Measurements from ENCODE around the gene TTLL9. TPM values are rescaled to one million over a fixed set of nuclear protein-coding genes. Genes with fewer than 3 reads are reported as not detected.
A peak's percentile ranks its signal among the peaks of the same experiment; 100 is the strongest.

TTLL9 gene
- total RNA-seq, 2 donors from 2014 or later, result not detected

GRCh38 chr20:31858760-31859083 lies 11.7 kb upstream of the TTLL9 start:
- Mint-ChIP-seq H3K36me3 (no peaks in the 10 kb centered on the region), H3K9me3 (no peaks in the 10 kb centered on the region), H3K4me1 (ENCODE audit: low read depth in 2 of 2) (peaks cover 0 to 10% of the 10 kb centered on the region in 2 donors), H3K27ac (no peak overlapping the region), H3K27me3 (peaks cover 10 to 15% of the 10 kb centered on the region in 2 donors), H3K4me3 (no peak overlapping the region)
- ATAC-seq, result no peak
- DNase-seq (ENCODE audit: low spot score), result no peak

DNA sequence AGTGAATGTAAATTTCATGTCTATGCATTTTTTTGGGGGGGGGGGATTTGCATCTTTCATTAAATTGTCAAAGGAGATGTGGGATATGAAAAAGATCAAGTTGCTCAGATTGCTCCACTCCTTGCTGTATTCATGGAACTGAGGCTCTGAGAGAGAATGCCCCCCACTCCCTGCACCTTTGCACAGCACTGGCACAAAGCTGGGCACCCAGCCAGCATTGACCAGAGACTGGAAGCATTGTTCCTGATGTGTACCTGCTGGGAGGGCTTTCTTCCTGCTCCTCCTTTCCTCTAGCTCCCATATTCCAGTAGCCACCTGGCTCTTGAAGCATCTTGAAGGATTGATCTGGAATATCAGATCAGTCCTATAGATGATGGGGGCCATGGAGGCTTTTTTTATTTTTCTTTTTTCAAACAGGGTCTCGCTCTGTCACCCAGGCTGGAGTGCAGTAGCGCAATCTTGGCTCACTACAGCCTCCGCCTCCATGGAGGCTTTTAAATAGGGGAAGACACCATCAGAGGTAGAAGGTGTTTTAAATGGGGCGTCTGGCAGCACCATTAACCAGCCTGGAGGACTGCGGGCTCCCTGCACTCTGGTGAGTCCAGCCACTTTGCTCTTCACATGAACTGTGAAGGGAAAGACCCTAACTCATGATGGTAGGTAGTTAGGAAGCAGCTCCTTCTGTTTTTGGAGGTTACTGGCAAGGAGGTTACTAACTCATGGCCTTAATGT lies 11.0 kb upstream of the TTLL9 start:
- Mint-ChIP-seq H3K9me3 (no peaks in the 10 kb centered on the region), H3K27ac (no peak overlapping the region), H3K27me3 (peaks cover 8 to 15% of the 10 kb centered on the region in 2 donors), H3K4me1 (ENCODE audit: low read depth in 2 of 2) (peaks cover 0 to 10% of the 10 kb centered on the region in 2 donors), H3K36me3 (no peaks in the 10 kb centered on the region), H3K4me3 (peak overlapping the region; percentile 32)
- no peak for DNase-seq (ENCODE audit: low spot score)
- ATAC-seq, result no peak

DNA sequence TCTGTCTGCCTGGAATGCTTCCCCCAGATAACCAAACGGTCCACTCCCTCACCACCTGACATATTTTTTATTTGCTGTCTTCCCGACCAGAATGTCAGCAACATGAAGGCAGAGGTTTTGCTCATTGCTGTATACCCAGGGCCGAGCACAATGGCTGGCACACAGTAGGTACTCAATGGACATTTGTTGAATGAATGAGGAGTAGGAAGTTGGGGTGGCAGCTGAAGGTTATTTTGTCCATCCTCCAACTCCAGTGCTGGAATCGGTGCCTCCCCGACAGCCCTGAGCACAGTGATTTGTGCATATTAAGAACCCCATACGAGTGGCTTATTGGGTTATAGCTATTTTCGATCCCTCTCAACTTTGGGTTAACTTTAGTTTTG lies 10.4 kb upstream of the TTLL9 start:
- peaks cover 0 to 10% of the 10 kb centered on the region in 2 donors for H3K4me1 Mint-ChIP-seq (ENCODE audit: low read depth in 2 of 2)
- H3K27ac Mint-ChIP-seq, result no peak overlapping the region
- peaks cover 8 to 15% of the 10 kb centered on the region in 2 donors for H3K27me3 Mint-ChIP-seq
- H3K36me3 Mint-ChIP-seq, result no peaks in the 10 kb centered on the region
- no peaks in the 10 kb centered on the region for H3K9me3 Mint-ChIP-seq
- ATAC-seq (no peak), DNase-seq (ENCODE audit: low spot score) (no peak)
- peak overlapping the region; percentile 32 for H3K4me3 Mint-ChIP-seq

DNA sequence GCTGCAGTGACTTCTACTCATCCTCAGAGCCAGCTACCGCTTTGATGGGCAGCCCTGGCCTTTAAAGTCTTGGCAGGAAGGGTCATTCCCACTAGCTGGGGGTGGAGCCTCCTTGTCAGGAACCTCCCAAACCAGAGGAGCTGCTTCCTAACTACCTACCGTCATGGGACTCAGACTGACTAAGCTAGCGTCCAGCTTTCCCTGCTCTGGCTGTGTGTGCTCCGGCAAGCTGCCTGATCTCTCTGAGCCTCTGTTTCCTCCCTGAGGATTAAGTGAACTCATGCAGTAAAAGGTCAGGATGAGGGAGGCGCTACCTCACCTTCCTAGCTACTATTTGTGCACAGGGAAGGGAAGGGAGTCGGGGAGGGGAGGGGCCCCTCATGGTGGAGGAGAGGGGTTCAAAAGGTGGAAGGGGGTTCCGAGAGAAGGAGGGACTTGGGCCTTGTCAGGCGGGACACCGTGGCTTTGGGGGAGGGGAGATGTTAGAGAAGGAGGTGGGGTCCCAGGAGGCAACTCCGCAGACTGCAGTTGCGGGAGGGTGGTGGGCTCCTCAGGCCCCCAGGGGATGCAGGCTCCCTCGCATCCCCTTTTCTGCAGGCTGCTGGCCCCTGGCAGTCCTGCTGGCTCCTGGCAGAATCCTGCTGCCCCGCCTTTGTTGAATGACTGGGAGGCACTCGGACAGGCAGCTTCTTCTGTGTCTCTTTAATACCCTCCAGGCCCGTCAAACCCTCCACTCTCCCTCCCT lies 9.9 kb upstream of the TTLL9 start:
- H3K27ac Mint-ChIP-seq, result no peak overlapping the region
- no peak for ATAC-seq
- H3K36me3 Mint-ChIP-seq, result no peaks in the 10 kb centered on the region
- H3K9me3 Mint-ChIP-seq, result no peaks in the 10 kb centered on the region
- DNase-seq (ENCODE audit: low spot score), result no peak
- H3K27me3 Mint-ChIP-seq, result peaks cover 8 to 15% of the 10 kb centered on the region in 2 donors
- peaks cover 0 to 10% of the 10 kb centered on the region in 2 donors for H3K4me1 Mint-ChIP-seq (ENCODE audit: low read depth in 2 of 2)
- no peak overlapping the region for H3K4me3 Mint-ChIP-seq

- Mint-ChIP-seq H3K27me3 (peaks cover 8 to 15% of the 10 kb centered on the region in 2 donors), H3K4me3 (no peak overlapping the region), H3K9me3 (no peaks in the 10 kb centered on the region), H3K27ac (no peak overlapping the region), H3K36me3 (no peaks in the 10 kb centered on the region), H3K4me1 (ENCODE audit: low read depth in 2 of 2) (peaks cover 0 to 10% of the 10 kb centered on the region in 2 donors)
- DNase-seq (ENCODE audit: low spot score) (no peak), ATAC-seq (no peak)
Observed at GRCh38 chr20:31861135-31861384, 9.4 kb upstream of the TTLL9 start.

DNA sequence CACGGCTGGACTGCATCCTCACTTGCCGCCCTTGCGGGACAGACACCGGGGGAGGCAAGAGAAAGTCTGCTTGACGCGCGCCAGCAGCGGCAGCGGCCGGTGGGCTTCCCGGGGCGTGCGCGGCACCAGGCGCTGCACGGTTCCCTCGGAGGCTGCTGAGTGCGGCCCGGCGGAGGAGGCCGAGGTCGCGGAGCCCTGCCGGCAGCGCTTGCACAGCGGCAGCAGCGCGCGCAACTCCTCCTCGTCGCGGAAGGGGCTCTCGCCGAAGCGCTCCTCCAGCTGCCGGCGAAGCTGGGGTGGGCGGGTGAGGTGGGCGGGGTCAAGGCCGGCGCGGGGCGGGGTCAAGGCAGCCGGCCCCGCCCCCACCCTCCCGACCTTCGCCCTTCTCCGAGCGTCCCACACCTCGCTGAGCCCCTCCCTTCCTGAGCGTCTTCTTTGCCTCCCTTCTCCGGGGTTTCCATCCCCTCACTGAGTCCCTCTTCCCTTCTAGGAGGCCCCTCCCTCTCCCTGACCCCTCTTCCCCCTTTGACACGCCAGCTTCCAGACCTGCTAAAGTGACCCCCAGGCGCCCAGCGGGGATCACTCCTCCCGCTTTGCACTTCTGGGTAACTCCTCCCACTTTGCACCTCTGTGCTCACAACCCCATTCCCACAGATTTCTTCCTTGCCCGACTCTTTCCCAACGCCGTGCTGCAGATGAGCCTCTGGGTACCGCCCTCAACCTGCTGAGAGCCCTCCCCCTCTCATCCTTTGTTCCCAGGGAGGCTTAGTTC lies 8.9 kb upstream of the TTLL9 start:
- H3K4me1 Mint-ChIP-seq (ENCODE audit: low read depth in 2 of 2), result peaks cover 0 to 10% of the 10 kb centered on the region in 2 donors
- peak overlapping the region; percentile 53 for H3K4me3 Mint-ChIP-seq
- peaks cover 8 to 15% of the 10 kb centered on the region in 2 donors for H3K27me3 Mint-ChIP-seq
- H3K36me3 Mint-ChIP-seq, result no peaks in the 10 kb centered on the region
- ATAC-seq (peak; percentile 86 to 89), DNase-seq (ENCODE audit: low spot score) (peak; percentile 84)
- no peak overlapping the region for H3K27ac Mint-ChIP-seq
- H3K9me3 Mint-ChIP-seq, result no peaks in the 10 kb centered on the region

- DNase-seq (ENCODE audit: low spot score) (no peak), ATAC-seq (no peak)
- H3K4me3 Mint-ChIP-seq, result peak overlapping the region; percentile 53
- H3K4me1 Mint-ChIP-seq (ENCODE audit: low read depth in 2 of 2), result peaks cover 0 to 10% of the 10 kb centered on the region in 2 donors
- H3K9me3 Mint-ChIP-seq, result no peaks in the 10 kb centered on the region
- no peaks in the 10 kb centered on the region for H3K36me3 Mint-ChIP-seq
- peaks cover 8 to 15% of the 10 kb centered on the region in 2 donors for H3K27me3 Mint-ChIP-seq
- H3K27ac Mint-ChIP-seq, result no peak overlapping the region
Observed at GRCh38 chr20:31862157-31862470, 8.3 kb upstream of the TTLL9 start.

DNA sequence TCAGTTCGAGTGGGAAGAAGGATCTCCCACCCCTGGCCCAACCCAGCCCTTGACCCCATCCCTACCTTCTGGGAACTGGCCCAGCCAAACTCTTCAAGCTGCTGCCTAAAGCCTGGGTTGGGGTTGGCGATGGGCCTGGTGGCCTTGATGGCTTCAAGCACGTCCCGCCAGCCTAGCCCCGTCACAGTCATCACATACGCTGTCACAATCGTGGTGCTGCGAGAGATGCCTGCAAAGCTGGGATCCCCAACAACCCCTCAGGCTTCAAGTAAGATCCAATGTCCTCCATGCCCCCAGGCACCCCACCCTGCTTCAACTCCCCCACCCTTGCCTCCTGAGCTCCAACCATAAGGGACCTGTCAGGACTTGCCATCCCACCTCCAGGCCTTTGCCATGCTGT lies 7.9 kb upstream of the TTLL9 start:
- DNase-seq (ENCODE audit: low spot score) (no peak), ATAC-seq (no peak)
- no peak overlapping the region for H3K4me3 Mint-ChIP-seq
- peaks cover 0 to 10% of the 10 kb centered on the region in 2 donors for H3K4me1 Mint-ChIP-seq (ENCODE audit: low read depth in 2 of 2)
- H3K27ac Mint-ChIP-seq, result no peak overlapping the region
- no peaks in the 10 kb centered on the region for H3K36me3 Mint-ChIP-seq
- no peaks in the 10 kb centered on the region for H3K9me3 Mint-ChIP-seq
- H3K27me3 Mint-ChIP-seq, result peaks cover 6 to 11% of the 10 kb centered on the region in 2 donors

DNA sequence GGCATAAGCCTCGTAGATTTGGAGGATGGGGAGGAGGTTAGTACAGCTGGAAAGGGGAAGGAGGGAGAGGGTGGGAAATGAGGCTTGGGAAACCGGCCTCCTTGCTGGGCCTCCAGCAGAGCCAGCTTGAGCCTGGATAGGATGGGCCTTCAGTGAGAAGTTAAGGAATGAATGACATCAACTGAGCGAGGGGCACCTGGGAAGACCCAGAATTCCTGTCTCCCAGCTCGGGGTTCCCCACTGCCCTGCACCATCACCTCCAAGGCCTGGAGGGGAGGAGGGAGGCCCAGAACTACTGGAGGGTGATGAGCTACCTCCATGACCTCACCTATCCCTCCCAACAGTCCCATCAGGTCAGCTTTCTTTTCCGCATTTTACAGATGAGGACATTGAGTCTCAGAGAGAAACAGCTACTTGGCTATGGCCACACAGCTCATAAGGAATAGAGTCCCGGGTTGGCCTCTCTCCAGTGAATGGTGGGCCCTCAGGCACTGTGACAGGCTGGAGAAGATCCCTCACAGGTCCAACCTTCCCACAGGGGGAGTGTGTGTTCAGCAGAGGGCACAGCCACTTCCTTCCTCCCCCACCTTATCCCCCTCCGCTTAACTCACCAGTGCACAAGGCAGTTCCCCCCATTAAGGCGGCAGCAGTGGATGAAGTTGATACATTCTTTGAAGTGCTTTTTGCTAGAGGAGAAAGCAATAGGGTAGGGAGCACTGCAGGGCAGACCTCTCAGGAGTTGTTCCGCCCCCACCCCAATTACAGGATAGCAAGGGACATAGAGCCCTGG lies 6.9 kb upstream of the TTLL9 start:
- Mint-ChIP-seq H3K27ac (no peak overlapping the region), H3K9me3 (no peaks in the 10 kb centered on the region), H3K4me3 (no peak overlapping the region), H3K4me1 (ENCODE audit: low read depth in 2 of 2) (peaks cover 0 to 10% of the 10 kb centered on the region in 2 donors), H3K36me3 (no peaks in the 10 kb centered on the region), H3K27me3 (peaks cover 6 to 8% of the 10 kb centered on the region in 2 donors)
- ATAC-seq (no peak), DNase-seq (ENCODE audit: low spot score) (no peak)

DNA sequence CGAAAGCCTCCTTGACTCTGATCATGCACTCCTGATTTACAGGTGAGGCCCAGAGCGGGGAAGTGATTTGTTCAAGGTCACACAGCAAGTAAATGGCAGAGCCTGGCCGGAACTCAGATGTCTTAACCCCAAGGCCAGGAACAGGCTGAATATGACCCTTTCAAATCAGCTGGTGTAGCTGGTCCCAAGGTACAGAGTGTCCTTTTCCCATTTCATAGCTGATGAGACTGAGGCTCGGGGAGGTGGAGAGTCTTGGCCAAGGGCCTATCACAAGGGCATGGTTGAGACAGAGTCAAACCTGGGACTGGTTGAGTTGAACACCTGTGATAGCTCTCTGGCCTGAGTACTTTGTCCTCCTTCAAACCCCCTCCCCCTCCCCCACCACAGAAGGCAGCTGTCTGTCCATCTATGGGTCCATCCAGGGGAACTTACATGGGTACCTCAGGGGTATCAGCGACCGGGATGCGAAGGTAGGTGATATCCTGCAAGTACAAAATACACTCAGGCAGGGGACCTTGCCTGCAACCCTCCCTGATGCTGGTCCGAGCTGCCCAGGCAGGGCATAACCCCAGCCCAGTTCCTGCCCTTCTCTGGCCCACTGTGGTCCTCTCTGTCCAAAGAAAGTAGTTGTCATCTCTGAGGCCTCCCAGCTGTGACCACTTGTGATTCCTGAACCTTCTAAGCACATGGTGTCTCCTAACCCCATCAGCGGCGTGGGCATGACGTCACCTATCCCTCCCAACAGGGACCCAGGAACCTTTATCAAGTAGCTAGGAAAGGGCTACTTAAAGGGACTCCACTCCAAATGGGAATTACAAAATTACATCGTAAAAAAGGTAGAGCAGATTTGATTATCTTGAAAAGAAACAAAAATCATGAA lies 5.7 kb upstream of the TTLL9 start:
- Mint-ChIP-seq H3K27ac (no peak overlapping the region), H3K4me1 (ENCODE audit: low read depth in 2 of 2) (peaks cover 5 to 12% of the 10 kb centered on the region in 2 donors), H3K27me3 (peaks cover 18 to 21% of the 10 kb centered on the region in 2 donors), H3K36me3 (no peaks in the 10 kb centered on the region), H3K9me3 (no peaks in the 10 kb centered on the region), H3K4me3 (no peak overlapping the region)
- DNase-seq (ENCODE audit: low spot score) (no peak), ATAC-seq (no peak)

DNA sequence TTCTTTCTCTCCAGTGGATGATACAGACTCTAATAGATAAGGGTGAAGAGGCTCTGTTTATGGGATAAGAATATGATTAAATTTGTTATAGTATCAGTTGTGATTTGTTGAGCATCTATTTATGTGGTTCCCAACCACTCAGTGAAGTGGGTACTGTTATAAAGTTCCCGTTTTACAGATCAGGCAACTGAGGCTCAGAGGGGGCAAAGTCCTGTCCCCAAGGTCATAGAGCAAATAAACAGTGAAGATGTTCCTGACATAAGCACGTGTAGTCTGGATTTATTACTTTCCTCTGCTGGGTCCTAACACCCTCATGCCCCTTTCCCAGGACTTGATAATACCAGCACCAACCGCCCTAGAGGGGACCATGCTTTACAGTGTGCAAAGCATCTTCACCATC lies 4.2 kb upstream of the TTLL9 start:
- H3K36me3 Mint-ChIP-seq, result no peaks in the 10 kb centered on the region
- no peak overlapping the region for H3K4me3 Mint-ChIP-seq
- no peaks in the 10 kb centered on the region for H3K9me3 Mint-ChIP-seq
- H3K27me3 Mint-ChIP-seq, result peaks cover 23 to 25% of the 10 kb centered on the region in 2 donors
- DNase-seq (ENCODE audit: low spot score) (no peak), ATAC-seq (no peak)
- H3K27ac Mint-ChIP-seq, result no peak overlapping the region
- peaks cover 14 to 16% of the 10 kb centered on the region in 2 donors for H3K4me1 Mint-ChIP-seq (ENCODE audit: low read depth in 2 of 2)

DNA sequence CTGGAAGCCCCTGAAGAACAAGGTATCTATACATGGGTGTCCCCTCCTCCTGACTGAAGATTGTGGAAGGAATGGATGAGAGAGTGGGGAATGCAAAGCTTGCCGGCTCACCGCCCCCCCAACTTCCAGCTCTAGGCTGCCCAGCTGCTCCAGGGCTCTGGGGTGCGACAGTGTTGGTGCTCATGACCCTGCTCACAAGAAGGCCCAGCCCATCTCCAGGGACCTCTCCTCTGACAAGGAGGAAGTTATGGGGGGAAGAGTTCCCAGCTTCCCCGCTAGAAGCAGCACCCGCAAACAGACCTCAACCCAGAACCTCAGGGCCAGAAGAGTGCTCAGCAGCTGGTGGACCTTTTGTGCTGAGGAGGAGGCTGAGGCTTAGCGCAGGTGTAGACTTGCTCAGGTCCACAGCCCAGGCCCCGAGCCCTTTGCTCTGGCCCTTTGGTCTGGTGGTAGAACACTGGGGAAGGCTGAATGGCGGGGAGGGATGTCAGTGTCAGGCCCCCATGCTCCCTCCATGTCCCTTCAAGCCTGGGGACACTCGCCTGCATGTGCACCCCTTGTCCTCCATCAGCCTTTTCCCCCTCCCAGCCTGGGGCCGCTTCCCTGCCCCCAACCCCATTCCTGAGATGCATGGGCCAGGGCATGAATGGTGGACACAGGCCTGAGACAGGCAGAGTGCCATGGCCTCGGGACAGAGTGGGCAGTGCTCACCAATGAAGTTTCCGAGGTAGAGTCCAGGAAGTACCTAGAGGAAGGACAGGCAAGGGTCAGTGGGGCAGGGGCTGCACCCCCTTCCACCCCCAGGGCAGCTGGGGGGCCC lies 1.4 kb upstream of the TTLL9 start:
- ATAC-seq (no peak), DNase-seq (ENCODE audit: low spot score) (no peak)
- no peaks in the 10 kb centered on the region for H3K36me3 Mint-ChIP-seq
- peak overlapping the region in 1 of 2 donors; percentile 51 for H3K27ac Mint-ChIP-seq
- peaks cover 11 to 15% of the 10 kb centered on the region in 2 donors for H3K4me1 Mint-ChIP-seq (ENCODE audit: low read depth in 2 of 2)
- H3K4me3 Mint-ChIP-seq, result peak overlapping the region; percentile 97
- peaks cover 39 to 52% of the 10 kb centered on the region in 2 donors for H3K27me3 Mint-ChIP-seq
- H3K9me3 Mint-ChIP-seq, result no peaks in the 10 kb centered on the region

Data from natural killer cell treated with Interleukin-12 subunit alpha and Interleukin-12 subunit beta and Interleukin-15 and Interleukin-18, amount 100 ng/mL, for 72 hours (primary cell).